GM18951 (cell line): ENCODE measurements around the gene NFE2L2.
"Not testable (repeated sequence)": the region's sequence is repeated elsewhere in the genome, so short reads cannot be mapped to it uniquely, and the experiment has no call there.

Experiments
- POLR2A ChIP-seq: IDR thresholded peaks from 4 replicates; pipeline ENCODE4 v1.6.1; 2011; ENCODE audit warnings: mild to moderate bottlenecking; ENCODE audit not compliant: insufficient read length, insufficient read depth; ENCODE audit errors: extremely low read depth
- in situ Hi-C: fragments of 300-500 bp; cut with MboI; formaldehyde crosslinking; loops from one replicate; pipeline ENCODE4 v1.12.0; 2022; ENCODE audit warnings: low sequenced_read_pairs, mixed read lengths, inconsistent platforms; ENCODE audit not compliant: unreplicated experiment

The NFE2L2 gene

GRCh38 chr2:177247693-177248262 lies 16.7 kb downstream of the NFE2L2 start:
- in situ Hi-C loops = no loop called here
- TF ChIP-seq POLR2A = no peak

DNA sequence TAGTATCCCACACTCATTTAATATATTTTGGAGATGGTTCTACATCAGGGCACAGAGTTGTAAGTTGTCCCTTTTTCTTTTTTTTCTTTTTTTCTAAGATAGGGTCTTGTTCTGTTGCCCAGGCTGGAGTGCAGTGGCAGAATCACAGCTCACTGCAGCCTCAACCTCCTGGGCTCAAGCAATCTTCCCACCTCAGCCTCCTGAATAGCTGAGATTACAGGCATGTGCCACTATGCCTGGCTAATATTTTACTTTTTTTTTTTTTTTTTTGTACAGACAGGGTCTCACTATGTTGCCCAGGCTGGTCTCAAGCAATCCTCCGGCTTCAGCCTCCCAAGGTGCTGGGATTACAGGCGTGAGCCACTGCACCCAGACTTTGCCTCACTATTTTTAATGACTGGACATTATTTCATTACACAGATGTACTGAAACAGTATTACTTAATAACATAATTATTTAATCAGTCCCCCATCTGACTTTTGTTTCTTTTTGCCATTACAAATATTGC lies 17.9 kb downstream of the NFE2L2 start:
- in situ Hi-C loops = not testable (repeated sequence)

DNA sequence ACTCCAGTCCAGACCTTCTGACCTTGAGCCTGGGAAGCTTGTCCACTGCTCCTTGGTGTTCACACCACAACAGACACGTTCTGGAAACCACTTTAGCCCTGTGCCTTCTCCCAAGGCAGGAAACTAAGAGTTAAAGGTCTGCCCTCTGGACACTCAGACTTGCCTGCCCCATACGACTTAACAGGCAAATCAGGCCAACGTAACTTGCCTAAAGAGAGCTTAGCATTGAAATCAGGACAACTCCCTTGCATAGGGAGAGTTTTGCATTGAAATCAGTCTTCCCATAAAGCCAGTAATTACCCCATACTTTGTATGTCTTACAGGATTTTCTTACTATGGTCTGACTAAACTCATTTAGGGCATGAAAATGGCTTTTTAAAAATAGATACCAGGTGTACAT lies 18.5 kb downstream of the NFE2L2 start:
- no peak for TF ChIP-seq POLR2A
- in situ Hi-C loops = no loop called here

DNA sequence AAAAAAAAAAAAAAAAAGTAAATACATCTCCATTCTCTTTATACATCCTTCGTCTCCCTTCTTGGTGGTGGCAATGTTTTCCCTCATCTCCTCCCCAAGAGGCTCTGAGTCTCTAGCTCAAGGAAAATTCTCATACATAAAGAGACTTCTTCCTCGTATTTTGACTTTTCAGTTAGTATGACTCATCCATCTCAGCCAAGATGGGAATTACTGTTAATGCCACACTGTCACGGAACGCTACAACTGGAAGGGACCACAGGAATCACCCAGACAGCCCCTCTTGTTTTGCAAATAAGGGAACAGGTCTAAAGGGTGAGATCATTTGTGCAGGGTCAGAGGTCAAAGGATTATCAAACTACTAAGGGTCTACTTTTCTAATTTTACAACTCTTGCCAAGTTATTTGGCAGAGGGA lies 19.5 kb downstream of the NFE2L2 start:
- no peak for TF ChIP-seq POLR2A
- in situ Hi-C loops = no loop called here

- TF ChIP-seq POLR2A = no peak
- in situ Hi-C loops = no loop called here
Measured at GRCh38 chr2:177244244-177244771, 20.2 kb downstream of the NFE2L2 start.

DNA sequence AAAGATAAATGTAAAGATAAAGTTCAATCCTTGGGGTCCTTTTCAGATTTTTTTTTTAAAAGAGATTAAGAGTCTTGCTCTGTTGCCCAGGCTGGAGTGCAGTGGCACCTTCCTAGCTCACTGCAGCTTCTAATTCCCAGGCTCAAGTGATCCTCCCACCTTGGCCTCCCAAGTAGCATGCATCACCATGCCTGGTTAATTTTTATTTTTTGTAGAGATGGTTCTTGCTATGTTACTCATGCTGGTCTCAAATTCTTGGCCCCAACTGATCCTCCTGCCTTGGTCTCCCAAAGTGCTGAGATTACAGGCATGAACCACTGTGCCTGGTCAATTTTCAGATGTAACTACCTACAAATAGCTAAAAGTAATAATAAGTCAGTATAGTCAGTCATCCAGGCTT lies 21.1 kb downstream of the NFE2L2 start:
- no peak for TF ChIP-seq POLR2A
- in situ Hi-C loops = no loop called here

GRCh38 chr2:177243073-177243472 lies 21.5 kb downstream of the NFE2L2 start:
- no peak for TF ChIP-seq POLR2A
- in situ Hi-C loops = no loop called here

- in situ Hi-C loops = no loop called here
- no peak for TF ChIP-seq POLR2A
Measured at GRCh38 chr2:177242121-177242987, 22.2 kb downstream of the NFE2L2 start.

GRCh38 chr2:177241711-177242120 lies 22.8 kb downstream of the NFE2L2 start:
- in situ Hi-C loops = no loop called here
- TF ChIP-seq POLR2A = no peak

- TF ChIP-seq POLR2A = no peak
- in situ Hi-C loops = no loop called here
Measured at GRCh38 chr2:177239932-177240630, 24.4 kb downstream of the NFE2L2 start.

DNA sequence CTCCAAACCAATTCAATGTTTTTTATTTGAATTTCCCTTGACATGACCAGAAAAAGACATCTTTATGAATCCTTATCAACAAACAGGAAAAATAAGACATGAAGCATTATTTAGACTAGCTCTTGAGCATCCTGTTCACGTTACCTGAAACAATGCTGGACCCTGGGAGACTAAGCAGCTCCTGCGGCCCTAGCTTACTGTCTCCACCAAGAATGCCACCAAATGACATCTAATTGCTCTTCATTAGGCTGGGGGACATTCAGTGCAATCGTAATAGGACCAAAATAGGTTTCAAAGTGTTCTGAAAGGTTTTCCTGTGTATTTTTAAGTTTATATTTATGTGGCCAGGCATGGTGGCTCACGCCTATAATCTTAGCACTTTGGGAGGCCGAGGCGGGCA lies 25.5 kb downstream of the NFE2L2 start:
- no peak for TF ChIP-seq POLR2A
- in situ Hi-C loops = no loop called here

DNA sequence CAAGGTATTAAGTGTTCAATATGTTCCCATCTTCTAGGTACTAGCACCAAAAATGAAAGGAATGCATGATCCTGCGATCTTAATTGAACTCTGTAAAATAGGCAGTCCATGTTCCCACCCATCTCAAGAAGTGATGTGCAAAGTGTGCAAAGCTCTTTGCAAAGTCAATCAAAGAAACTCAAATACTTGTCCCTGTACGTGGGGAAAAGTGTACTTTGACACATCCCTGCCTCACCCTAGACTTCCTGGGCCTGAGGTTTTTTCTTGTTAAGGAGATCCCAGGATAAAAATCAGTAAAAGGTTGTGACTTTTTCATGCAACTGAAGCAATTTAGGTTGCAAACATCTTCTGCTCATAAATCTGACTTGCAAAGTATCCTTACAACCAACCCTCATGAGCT lies 26.6 kb downstream of the NFE2L2 start:
- in situ Hi-C loops = no loop called here
- no peak for TF ChIP-seq POLR2A

- in situ Hi-C loops = no loop called here
Measured at GRCh38 chr2:177235855-177236437, 28.6 kb downstream of the NFE2L2 start.

DNA sequence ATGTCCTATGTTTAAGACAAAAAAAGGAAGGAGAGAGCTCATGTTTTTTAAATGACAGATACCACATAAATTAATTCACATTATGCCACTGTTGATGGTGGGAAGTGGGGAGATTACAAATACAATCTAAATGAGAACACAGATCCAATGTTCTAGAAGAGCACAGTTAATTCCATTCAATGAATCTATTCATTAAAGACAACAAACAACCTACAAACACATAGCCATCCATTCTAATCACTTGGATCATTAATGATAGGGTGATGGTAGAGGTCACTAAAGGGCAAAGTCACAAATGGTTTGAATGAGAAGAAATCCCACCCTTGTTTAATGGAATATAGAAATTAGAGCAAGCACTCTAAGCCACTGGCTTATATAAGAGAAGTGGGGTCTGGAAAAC lies 30.3 kb downstream of the NFE2L2 start:
- in situ Hi-C loops = no loop called here
- no peak for TF ChIP-seq POLR2A

More at GRCh38 chr2:177235855-177236437, 28.6 kb downstream of the NFE2L2 start:
- no peak for TF ChIP-seq POLR2A
